22Rv1 (cell line): Measurements from ENCODE around the gene TRIM38.

ENCODE experiments used
- H3K27ac ChIP-seq: fragments of 450-650 bp; 2 replicates; pipeline ENCODE4 v1.5.1; 2017
- ZFX ChIP-seq: fragments of 450-650 bp; IDR thresholded peaks from 2 replicates; pipeline ENCODE4 v1.6.1; 2017; ENCODE audit warnings: antibody characterized with exemption, borderline replicate concordance
- TF ChIP-seq, protein P1 (sequence below): fragments of 450-650 bp; IDR thresholded peaks from 2 replicates; pipeline ENCODE4 v1.5.1; 2017; ENCODE audit warnings: mild to moderate bottlenecking

Gene TRIM38

DNA sequence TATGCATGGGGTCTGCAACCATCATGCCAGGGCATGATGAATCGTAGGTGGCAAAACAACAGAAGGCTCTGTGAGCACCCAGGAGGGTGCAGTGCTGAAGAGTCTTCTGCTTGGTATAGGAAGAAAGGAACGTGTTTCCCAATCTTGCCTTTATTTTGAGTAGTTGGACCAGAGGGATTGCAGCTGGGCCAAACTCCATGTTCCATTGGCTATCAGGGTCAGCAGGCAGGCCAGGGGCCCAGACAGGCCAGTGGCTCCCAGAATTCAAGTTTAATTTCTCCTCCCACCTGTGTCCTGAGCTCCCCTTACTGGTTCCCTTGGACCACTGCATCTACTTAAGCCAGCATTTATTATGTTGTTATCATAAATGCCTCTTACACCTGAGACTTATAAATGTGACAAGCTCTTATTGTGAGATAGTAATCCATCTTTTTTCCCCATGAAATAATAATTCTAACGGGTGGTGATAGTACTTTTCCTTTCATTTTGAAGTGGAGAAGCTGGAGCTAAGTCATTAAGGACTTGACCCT lies 918 bp upstream of the TRIM38 start:
- peak overlapping the region; percentile 76 for H3K27ac ChIP-seq
- TF ChIP-seq, protein P1, sequence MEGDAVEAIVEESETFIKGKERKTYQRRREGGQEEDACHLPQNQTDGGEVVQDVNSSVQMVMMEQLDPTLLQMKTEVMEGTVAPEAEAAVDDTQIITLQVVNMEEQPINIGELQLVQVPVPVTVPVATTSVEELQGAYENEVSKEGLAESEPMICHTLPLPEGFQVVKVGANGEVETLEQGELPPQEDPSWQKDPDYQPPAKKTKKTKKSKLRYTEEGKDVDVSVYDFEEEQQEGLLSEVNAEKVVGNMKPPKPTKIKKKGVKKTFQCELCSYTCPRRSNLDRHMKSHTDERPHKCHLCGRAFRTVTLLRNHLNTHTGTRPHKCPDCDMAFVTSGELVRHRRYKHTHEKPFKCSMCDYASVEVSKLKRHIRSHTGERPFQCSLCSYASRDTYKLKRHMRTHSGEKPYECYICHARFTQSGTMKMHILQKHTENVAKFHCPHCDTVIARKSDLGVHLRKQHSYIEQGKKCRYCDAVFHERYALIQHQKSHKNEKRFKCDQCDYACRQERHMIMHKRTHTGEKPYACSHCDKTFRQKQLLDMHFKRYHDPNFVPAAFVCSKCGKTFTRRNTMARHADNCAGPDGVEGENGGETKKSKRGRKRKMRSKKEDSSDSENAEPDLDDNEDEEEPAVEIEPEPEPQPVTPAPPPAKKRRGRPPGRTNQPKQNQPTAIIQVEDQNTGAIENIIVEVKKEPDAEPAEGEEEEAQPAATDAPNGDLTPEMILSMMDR: no peak
- no peak for TF ChIP-seq ZFX

DNA sequence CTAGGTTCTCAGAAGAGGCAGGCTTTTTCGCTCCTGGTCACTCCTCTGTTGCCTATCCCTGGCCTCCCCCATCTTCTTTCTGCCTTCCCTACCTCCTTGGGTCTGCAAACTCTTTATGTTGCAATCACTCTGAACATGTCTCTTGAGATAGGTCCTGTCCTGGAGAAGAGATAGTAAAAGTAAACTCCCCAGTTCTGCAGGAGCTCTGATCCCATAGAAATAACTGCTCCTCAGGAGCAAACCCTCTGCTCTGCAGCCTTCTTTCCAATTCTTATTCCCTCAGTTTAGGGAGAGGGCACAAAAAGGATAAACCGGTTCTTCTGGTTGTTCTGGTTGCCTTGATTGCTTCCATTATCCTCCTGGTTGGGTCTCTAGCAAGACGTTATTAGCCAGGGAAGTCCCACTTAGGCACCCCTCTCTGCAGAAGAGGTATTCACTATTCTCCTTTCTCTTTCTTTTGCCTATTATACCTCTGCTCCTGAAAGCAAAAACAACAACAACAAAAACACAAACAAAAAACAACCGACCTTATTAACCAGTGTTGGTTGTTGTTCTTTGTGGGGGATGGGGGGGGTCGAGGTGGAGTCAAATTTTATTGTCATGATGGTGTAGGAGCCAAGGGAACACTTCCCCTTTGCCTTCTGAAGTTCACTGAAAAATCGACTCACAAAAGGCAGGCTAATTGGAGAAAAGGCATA lies 973 bp downstream of the TRIM38 start:
- TF ChIP-seq, protein P1: no peak
- TF ChIP-seq ZFX: no peak
- H3K27ac ChIP-seq: peak overlapping the region; percentile 76

DNA sequence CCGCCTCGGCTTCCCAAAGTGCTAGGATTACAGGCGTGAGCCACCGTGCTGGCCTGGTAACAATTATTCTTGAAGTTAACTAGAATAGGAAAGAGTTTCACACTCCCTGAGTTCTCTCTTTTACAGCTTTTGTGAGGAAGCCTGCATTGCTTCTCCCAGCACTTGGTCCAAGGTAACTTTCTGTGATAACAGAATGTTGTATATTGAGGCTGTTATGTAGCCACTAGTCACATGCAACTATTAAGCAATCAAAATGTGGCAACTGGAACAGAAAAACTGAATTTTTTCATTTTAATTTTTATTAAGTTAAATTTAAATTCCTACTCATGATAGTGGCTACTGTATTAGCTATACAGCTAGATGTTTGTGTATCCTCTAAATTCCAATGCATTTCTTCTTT lies 2.5 kb downstream of the TRIM38 start:
- no peak overlapping the region for H3K27ac ChIP-seq
- TF ChIP-seq, protein P1: no peak
- TF ChIP-seq ZFX: no peak

- TF ChIP-seq, protein P1: no peak
- TF ChIP-seq ZFX: no peak
- H3K27ac ChIP-seq: no peak overlapping the region
These were observed 4.1 kb downstream of the TRIM38 start for GRCh38 chr6:25966711-25967110.

GRCh38 chr6:25968769-25969168 lies 6.2 kb downstream of the TRIM38 start:
- H3K27ac ChIP-seq: no peak overlapping the region
- TF ChIP-seq, protein P1: no peak
- TF ChIP-seq ZFX: no peak

DNA sequence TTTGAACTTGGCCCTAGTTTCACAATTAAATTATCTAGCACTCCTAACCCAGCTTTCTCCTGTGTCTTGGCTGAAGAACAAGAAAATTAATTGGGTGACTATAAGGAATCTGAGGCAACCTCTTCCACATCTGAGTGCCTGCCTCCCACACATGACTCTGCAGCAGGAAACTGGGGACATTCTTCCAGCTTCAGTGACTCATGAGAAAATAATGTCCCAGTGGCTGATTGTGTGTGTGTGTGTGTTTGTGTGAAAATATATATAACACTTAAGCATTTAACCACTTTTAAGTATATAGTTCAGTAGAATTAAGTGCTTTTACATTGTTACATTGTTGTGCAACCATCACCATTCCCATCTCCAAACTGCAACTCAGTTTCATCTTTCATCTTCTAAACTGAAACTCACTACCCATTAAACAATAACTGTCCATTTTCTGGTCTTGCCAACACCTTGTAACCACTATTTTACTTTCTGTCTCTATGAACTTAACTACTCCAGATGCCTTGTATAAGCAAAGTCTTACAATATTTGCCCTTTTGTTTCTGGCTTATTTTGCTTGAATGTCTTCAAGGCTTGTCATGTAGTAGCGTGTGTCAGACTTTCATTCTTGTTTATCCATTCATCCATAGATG lies 8.7 kb downstream of the TRIM38 start:
- TF ChIP-seq ZFX: no peak
- TF ChIP-seq, protein P1: no peak
- no peak overlapping the region for H3K27ac ChIP-seq

DNA sequence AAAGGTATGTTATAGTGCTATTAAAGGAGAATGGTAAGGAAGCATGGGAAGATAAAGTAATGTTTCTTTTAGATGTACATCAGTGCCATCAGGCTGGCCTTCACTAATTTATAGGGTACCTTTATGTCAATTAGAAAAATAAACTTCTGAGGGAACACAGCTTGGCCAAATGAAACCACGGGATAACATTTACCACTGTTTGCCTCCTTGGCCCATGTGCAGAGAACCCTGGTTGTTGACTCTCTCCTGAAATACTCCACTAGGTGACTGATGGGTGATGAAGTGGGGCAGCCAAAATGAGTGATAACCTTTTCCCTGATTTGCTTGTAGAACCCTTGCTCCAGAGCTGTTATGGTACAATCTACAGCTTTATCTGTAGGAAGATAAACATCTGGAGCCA lies 9.5 kb downstream of the TRIM38 start:
- no peak overlapping the region for H3K27ac ChIP-seq

More for the DNA sequence above, 9.5 kb downstream of the TRIM38 start:
- no peak for TF ChIP-seq ZFX
- TF ChIP-seq, protein P1: no peak
